Astrocyte of the spinal cord (primary cell): Measurements from ENCODE around the gene MOB4.
A peak's percentile ranks its signal among the peaks of the same experiment; 100 is the strongest.

Experiments
- DNase-seq: peaks from one replicate; pipeline ENCODE4 v3.0.0; 2011; ENCODE audit warnings: low read depth, low spot score
- H3K4me3 ChIP-seq: 2 replicates; pipeline ENCODE4 v1.5.1; 2011; ENCODE audit warnings: low read depth, mild to moderate bottlenecking, low read length, moderate library complexity
- in situ Hi-C: cut with HindIII; loops from 2 replicates; pipeline ENCODE4 v1.10.0; 2017; ENCODE audit warnings: low sequenced_read_pairs
- TF ChIP-seq, protein P1 (sequence below): IDR thresholded peaks from 2 replicates; pipeline ENCODE4 v1.5.1; 2012; ENCODE audit warnings: low read depth, mild to moderate bottlenecking, low read length, inconsistent platforms

Gene MOB4

DNA sequence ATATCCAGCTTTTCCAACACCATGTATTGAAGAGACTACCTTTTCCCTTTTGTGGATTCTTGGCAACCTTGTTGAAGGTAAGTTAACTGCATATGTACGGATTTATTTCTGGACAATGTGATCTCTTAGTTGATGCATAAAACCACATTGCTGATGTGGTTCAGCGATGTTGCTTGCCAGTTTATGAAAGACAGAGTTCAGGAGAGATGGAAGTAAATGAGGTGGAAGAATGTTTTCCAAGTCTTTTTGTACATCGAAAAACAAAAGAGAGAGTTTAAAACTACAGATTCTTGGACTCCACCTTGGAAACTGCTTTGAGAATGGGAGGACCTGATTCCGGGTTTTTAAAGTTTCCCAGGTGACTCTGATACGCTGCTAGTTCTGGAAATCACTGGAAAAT is 43.8 kb downstream of the MOB4 start:
- H3K4me3 ChIP-seq, result no peak overlapping the region
- in situ Hi-C loops, result no loop called here
- TF ChIP-seq, protein P1, sequence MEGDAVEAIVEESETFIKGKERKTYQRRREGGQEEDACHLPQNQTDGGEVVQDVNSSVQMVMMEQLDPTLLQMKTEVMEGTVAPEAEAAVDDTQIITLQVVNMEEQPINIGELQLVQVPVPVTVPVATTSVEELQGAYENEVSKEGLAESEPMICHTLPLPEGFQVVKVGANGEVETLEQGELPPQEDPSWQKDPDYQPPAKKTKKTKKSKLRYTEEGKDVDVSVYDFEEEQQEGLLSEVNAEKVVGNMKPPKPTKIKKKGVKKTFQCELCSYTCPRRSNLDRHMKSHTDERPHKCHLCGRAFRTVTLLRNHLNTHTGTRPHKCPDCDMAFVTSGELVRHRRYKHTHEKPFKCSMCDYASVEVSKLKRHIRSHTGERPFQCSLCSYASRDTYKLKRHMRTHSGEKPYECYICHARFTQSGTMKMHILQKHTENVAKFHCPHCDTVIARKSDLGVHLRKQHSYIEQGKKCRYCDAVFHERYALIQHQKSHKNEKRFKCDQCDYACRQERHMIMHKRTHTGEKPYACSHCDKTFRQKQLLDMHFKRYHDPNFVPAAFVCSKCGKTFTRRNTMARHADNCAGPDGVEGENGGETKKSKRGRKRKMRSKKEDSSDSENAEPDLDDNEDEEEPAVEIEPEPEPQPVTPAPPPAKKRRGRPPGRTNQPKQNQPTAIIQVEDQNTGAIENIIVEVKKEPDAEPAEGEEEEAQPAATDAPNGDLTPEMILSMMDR, result no peak
- DNase-seq, result peak; percentile 26

DNA sequence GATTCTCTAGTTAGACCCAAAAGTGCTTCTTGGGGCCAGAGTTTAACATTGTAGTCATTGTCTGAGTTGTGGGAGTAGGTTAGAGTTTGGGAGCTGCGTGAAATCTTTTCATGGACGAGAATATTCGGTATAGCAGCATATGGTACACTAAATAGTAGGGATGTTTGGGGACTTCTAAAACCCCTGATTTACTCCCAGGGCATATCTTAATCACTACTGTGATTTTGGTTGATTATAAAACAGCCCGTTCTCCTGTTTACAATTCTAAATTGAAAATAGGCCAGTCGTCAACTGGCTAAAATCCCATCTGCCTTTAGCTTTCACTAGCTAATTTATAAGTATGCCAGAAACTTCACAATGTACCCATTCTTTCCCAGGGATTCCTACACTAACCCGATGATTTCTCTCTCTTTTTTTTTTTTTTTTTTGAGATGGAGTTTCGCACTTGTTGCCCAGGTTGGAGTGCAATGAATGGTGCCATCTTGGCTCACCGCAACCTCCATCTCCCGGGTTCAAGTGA is 44.3 kb downstream of the MOB4 start:
- H3K4me3 ChIP-seq, result no peak overlapping the region
- in situ Hi-C loops, result no loop called here
- no peak for DNase-seq
- TF ChIP-seq, protein P1, result no peak

DNA sequence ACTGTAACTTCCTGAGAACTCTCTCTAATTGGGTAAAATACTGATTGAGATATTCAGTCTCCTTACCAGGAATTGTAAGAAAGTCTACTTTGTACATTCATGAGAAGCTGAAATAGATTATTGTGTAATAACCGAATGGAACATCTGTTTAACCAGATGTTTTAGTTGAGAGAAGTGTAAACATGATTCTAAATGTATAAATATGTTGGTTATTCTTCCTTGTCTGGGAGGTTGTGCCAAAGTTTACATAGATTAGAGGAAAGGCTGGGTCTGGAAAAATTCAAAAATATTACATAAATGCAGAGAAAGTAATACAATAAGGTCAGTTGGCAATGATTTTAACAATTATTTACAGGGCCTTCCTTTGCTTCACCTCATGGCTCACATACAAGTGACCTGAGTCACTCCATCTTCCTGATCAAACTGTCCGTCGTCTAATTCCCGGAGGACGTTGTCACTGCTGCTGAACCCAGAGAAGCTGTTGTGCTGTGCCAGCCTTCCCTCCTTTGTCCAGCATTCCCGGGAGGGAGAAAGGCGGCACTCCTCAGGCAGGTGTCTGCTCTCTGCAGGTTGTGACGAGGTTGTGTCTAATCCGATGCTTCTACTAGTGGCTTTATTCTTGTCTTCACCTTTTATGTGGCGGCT is 55.9 kb downstream of the MOB4 start:
- DNase-seq, result no peak
- TF ChIP-seq, protein P1, result no peak
- in situ Hi-C loops, result no loop called here
- H3K4me3 ChIP-seq, result no peak overlapping the region

DNA sequence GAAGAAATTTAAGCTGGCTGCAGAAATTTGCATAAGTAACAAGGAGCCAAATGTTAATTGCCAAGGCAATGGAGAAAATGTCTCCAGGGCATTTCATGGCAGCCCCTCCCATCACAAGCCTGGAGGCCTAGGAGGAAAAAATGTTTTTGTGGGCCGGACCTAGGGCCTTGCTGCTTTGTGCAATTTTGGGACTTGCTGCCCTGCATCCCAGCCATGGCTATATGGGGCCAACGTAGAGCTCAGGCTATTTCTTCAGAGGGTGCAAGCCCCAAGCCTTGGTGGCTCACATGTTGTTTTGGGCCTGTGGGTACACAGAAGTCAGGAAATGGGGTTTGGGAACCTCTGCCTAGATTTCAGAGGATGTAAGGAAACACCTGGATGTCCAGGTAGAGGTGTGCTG is 57.7 kb downstream of the MOB4 start:
- in situ Hi-C loops, result no loop called here

DNA sequence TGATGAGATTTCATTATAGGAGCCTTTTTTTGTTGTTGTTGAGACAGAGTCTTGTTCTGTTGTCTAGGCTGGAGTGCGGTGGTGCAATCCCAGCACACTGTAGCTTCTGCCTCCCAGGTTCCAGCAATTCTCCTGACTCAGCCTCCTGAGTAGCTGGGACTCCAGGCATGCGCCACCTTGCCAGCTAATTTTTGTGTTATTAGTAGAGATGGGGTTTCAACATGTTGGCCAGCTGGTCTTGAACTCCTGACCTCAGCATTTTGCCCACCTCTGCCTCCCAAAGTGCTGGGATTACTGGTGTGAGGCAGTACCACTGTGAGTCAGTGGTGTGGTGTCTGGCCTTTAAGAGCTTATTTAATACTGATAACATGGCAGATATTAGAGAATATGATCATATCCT is 60.1 kb downstream of the MOB4 start:
- in situ Hi-C loops, result no loop called here
- H3K4me3 ChIP-seq, result no peak overlapping the region
- TF ChIP-seq, protein P1, result no peak
- peak; percentile 16 for DNase-seq

More for the DNA sequence above, 57.7 kb downstream of the MOB4 start:
- no peak overlapping the region for H3K4me3 ChIP-seq
- DNase-seq, result no peak
- TF ChIP-seq, protein P1, result no peak

DNA sequence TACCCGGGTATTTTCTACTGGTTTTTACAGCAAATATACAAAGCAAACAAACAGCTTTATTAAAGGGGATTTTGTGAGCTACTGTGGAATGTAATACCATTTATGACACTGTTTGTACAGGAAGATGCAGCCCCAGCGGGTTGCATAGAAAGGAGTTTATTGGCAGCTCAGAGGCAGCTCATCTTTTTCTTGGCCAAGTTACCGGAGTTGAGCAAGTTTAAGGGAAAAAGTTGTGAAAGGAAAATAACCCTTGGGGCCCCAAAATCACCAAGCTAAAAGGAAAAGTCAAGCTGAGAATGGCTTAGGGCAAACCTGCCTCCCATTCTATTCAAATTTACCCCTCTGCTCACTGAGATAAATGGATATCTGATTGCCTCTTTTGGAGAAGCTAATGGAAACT is 60.8 kb downstream of the MOB4 start:
- TF ChIP-seq, protein P1, result no peak
- in situ Hi-C loops, result no loop called here
- DNase-seq, result peak; percentile 58
- no peak overlapping the region for H3K4me3 ChIP-seq
